Transverse colon (tissue), 4 donors: Measurements from ENCODE around the gene NID1. TPM values are rescaled to one million over a fixed set of nuclear protein-coding genes. Genes with fewer than 3 reads are reported as not detected.

Experiments
- DNase-seq: peaks from one replicate; pipeline ENCODE4 v3.0.0-alpha.2; 2019
- H3K27ac ChIP-seq, 4 donors: fragments of 200-600 bp; sonication (generic); 2 replicates each; pipeline ENCODE4 v1.5.1; 2016 to 2018; ENCODE audit warnings: inconsistent platforms in 4 of 4
- H3K27me3 ChIP-seq: fragments of 200-600 bp; sonication (generic); 2 replicates; pipeline ENCODE4 v1.5.1; 2017; ENCODE audit warnings: inconsistent platforms
- H3K36me3 ChIP-seq, 4 donors: fragments of 200-600 bp; sonication (generic); 2 replicates each; pipeline ENCODE4 v1.5.1; 2017 to 2019; ENCODE audit warnings: inconsistent platforms in 4 of 4
- H3K4me1 ChIP-seq, 4 donors: fragments of 200-600 bp; sonication (generic); 2 replicates each; pipeline ENCODE4 v1.5.1; 2017 to 2020; ENCODE audit warnings: inconsistent platforms in 4 of 4
- H3K4me3 ChIP-seq, 4 donors: fragments of 200-600 bp; sonication (generic); 1 replicate in 1 of 4; 2 replicates in 3 of 4; pipeline versions ENCODE4 v1.5.1 to v1.6.1; 2017 to 2019; ENCODE audit warnings: inconsistent platforms in 4 of 4
- H3K9me3 ChIP-seq, 2 donors: fragments of 200-600 bp; sonication (generic); 2 replicates each; pipeline ENCODE4 v1.5.1; 2017 to 2019; ENCODE audit warnings: inconsistent platforms in 2 of 2
- CTCF ChIP-seq, 5 experiments: fragments of 200-600 bp in 3 of 5; fragments of 450-650 bp in 2 of 5; sonication (generic) in 3 of 5; IDR thresholded peaks; 1 replicate in 2 of 5; 2 replicates in 3 of 5; pipeline ENCODE4 v1.5.1; 2016 to 2017; ENCODE audit warnings: antibody characterized with exemption in 5 of 5, inconsistent platforms in 3 of 5, mild to moderate bottlenecking in 2 of 5, moderate library complexity in 1 of 5
- EP300 ChIP-seq: sonication (generic); formaldehyde crosslinking; IDR thresholded peaks from one replicate; pipeline ENCODE4 v1.6.1; 2017; ENCODE audit warnings: antibody characterized with exemption, low read depth
- POLR2A ChIP-seq: fragments of 450-650 bp; IDR thresholded peaks from one replicate; pipeline ENCODE4 v1.6.1; 2016; ENCODE audit warnings: antibody characterized with exemption, mild to moderate bottlenecking, moderate library complexity
- POLR2AphosphoS5 ChIP-seq, 3 donors: sonication (generic); formaldehyde crosslinking; IDR thresholded peaks; one replicate each; pipeline ENCODE4 v1.6.1; 2016; ENCODE audit warnings: antibody characterized with exemption in 3 of 3
- WGBS, 2 donors: methylation state at CpG; one replicate each; pipeline ENCODE4 v1.1.5; 2018; ENCODE audit warnings: low coverage in 1 of 2; 5-methylcytosine and 5-hydroxymethylcytosine counted together
- in situ Hi-C, 4 donors: fragments of 200-750 bp; cut with MboI; loops; one replicate each; pipeline versions ENCODE4 v1.15.0 to v1.15.1; 2017; ENCODE audit warnings: low sequenced_read_pairs in 3 of 4, low pct_ligation_motif_present in 1 of 4, low pct_unique_long_range_greater_than_20kb in 1 of 4
- intact Hi-C: fragments of 100-400 bp; cut with DNase I; formaldehyde crosslinking; loops from one replicate; pipeline ENCODE4 v1.15.1; 2023; ENCODE audit warnings: low total_unique reads
- total RNA-seq, 4 donors: library from RNA; depleted of rRNA; stranded (reverse); fragments of >200 nt; gene quantifications; one replicate each; pipeline ENCODE4 v1.1.0, GENCODE V29; 2016

The NID1 gene
- total RNA-seq, 4 donors from 2014 or later, result 42.7 to 133 (median 63.5) TPM

DNA sequence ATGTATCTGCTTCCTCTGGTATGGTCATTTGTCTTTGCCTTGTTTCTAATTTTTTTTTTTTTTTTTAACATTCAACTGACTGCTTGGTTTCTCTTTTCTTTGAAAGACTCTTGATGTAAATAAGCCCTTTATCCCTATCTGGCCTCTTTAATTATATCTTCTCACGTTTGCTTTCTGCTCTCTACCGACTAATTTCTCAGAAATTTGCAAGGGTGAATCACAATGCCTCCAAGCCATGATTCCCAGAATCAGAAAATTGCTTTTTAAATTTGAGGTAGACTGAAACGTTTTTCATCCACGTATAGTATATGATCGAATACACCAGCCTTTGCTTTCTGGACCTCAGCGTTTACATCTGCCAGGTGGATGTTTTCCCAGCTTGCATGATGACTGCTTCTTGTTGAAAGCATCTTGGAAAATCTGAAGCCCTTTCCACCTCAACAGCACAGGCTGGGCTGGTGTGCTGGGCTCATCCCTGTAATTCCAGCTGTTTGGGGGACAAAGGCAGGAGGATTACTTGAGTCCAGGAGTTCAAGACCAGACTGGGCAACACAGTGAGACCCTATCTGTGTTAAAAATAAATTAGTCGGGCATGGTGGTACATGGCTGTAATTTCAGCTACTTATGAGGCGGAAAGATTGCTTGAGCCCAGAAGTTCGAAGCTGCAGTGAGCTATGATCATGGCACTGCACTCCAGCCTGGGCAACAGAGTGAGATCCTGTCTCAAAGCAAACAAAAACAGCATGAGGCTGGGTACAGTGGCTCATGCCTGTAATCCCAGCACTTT, 42.4 kb upstream of the NID1 start:
- in situ Hi-C loops (loop anchor here in 3 of 4 donors (25.0 kb wide), 3 partner anchors 205 to 1455 kb away; no protein-coding TSS in a partner anchor), intact Hi-C loops (loop anchor here (2.0 kb wide), 1 partner anchor 381 kb away; no protein-coding TSS in a partner anchor)
- 44 to 67% methylated on average over 5 to 9 of the region's 9 CpGs for WGBS, 2 donors

GRCh38 chr1:236103646-236104218, 38.8 kb upstream of the NID1 start:
- peak; percentile 46 for DNase-seq
- H3K27me3 ChIP-seq, result no peaks in the 10 kb centered on the region
- H3K36me3 ChIP-seq, result no peaks in the 10 kb centered on the region
- H3K4me1 ChIP-seq, result no peaks in the 10 kb centered on the region
- peak; percentile 78 to 86 (median 82) for TF ChIP-seq CTCF (IDR thresholded peaks at IDR 0.05)
- TF ChIP-seq POLR2A, result no peak
- TF ChIP-seq EP300, result no peak
- in situ Hi-C loops (loop anchor here in 3 of 4 donors (5.0 to 25.0 kb wide), 4 partner anchors 209 to 1459 kb away; no protein-coding TSS in a partner anchor), intact Hi-C loops (no loop called here)
- no peak overlapping the region for H3K4me3 ChIP-seq
- H3K9me3 ChIP-seq, result no peaks in the 10 kb centered on the region
- WGBS, 2 donors, result 20 to 23% methylated on average over 2 to 13 of the region's 13 CpGs
- H3K27ac ChIP-seq, result no peak overlapping the region

More for the DNA sequence above, 42.4 kb upstream of the NID1 start:
- H3K4me3 ChIP-seq, result no peak overlapping the region
- H3K27ac ChIP-seq, result no peak overlapping the region
- H3K4me1 ChIP-seq, result no peaks in the 10 kb centered on the region
- TF ChIP-seq POLR2A (no peak), POLR2AphosphoS5 (IDR thresholded peaks at IDR 0.05) (no peak), CTCF (IDR thresholded peaks at IDR 0.05) (no peak), EP300 (no peak)
- no peaks in the 10 kb centered on the region for H3K27me3 ChIP-seq
- no peak for DNase-seq
- H3K36me3 ChIP-seq, result no peaks in the 10 kb centered on the region
- no peaks in the 10 kb centered on the region for H3K9me3 ChIP-seq

- no peak overlapping the region for H3K27ac ChIP-seq
- no peak overlapping the region for H3K4me3 ChIP-seq
- H3K9me3 ChIP-seq, result no peaks in the 10 kb centered on the region
- intact Hi-C loops, result no loop called here
- TF ChIP-seq POLR2AphosphoS5 (IDR thresholded peaks at IDR 0.05) (no peak), EP300 (no peak), POLR2A (no peak), CTCF (IDR thresholded peaks at IDR 0.05) (no peak)
- H3K4me1 ChIP-seq, result no peaks in the 10 kb centered on the region
- DNase-seq, result no peak
- no peaks in the 10 kb centered on the region for H3K27me3 ChIP-seq
- in situ Hi-C loops, result loop anchor here in 3 of 4 donors (5.0 to 25.0 kb wide), 4 partner anchors 209 to 1459 kb away; no protein-coding TSS in a partner anchor
- WGBS, 2 donors, result 26 to 30% methylated on average over 3 to 7 of the region's 7 CpGs
- H3K36me3 ChIP-seq, result no peaks in the 10 kb centered on the region
Measured at GRCh38 chr1:236103059-236103458, 38.2 kb upstream of the NID1 start.

- TF ChIP-seq EP300, result no peak
- no peak for TF ChIP-seq POLR2A
- TF ChIP-seq POLR2AphosphoS5 (IDR thresholded peaks at IDR 0.05), result no peak
- TF ChIP-seq CTCF (IDR thresholded peaks at IDR 0.05), result no peak
- DNase-seq, result no peak
- Histone ChIP-seq H3K9me3 (no peaks in the 10 kb centered on the region), H3K36me3 (no peaks in the 10 kb centered on the region), H3K4me3 (no peak overlapping the region), H3K27ac (no peak overlapping the region), H3K4me1 (no peaks in the 10 kb centered on the region), H3K27me3 (no peaks in the 10 kb centered on the region)
- in situ Hi-C loops (loop anchor here in 3 of 4 donors (5.0 to 25.0 kb wide), 4 partner anchors 210 to 1460 kb away; no protein-coding TSS in a partner anchor), intact Hi-C loops (no loop called here)
- 77 to 84% methylated on average over 3 to 11 of the region's 11 CpGs for WGBS, 2 donors
Measured at GRCh38 chr1:236102611-236103010, 37.7 kb upstream of the NID1 start.
